ENCODE results near the gene PNLIP.

PNLIP gene

GRCh38 chr10:116614796-116615195 is 69.1 kb downstream of the PNLIP start:
- no peak for DNase-seq (ENCODE audit: low read depth, low spot score)

GRCh38 chr10:116615199-116615776 is 69.6 kb downstream of the PNLIP start:
- DNase-seq (ENCODE audit: low read depth, low spot score): no peak

Data from activated naive CD8-positive, alpha-beta T cell treated with anti-CD3 and anti-CD28 coated beads, Interleukin-2, amount 50 U/mL, for 16 hours (primary cell).